Femur (tissue), 1 donor: Measurements from ENCODE around the gene ACYP2.

Experiments
- DNase-seq: peaks from one replicate; pipeline ENCODE4 v3.0.0-alpha.2; 2017

ACYP2 gene

DNA sequence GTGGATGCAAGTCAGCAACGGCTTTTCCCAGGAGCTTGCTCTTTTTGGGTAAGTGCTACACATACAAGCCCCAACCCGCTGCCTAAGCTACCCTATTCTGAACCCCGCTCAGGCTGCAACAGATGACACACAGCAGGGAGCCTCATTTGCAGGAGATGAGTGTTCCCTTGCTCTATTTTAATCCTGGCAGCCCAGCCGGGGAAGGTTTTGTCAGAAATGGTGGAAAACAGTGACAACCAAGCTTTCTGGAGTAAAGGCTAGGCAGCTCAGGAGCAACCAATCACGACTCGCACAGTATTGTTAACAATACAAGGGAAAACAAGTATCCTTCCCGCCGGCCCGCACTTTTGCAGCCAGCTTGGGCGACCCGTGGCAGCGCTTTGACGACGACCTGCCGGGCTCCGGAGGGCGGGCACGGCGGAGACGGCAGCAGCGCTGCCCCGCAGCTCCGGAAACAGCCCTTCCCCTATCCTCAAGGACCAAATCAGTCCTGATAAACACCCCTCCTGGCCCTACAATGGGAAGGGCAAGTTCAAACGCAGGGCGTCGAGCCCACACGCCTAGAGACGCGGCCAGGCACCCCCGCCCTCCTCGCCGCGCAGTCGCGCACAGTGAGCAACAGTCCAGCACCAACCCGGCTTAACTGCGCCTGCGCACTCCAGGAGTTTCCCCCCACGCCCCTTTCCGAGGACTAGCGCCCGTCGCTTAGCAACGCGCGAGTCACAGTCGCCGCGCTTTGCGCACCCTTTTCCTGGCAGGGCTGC is 214.9 kb downstream of the ACYP2 start:
- DNase-seq: peak; percentile 98

DNA sequence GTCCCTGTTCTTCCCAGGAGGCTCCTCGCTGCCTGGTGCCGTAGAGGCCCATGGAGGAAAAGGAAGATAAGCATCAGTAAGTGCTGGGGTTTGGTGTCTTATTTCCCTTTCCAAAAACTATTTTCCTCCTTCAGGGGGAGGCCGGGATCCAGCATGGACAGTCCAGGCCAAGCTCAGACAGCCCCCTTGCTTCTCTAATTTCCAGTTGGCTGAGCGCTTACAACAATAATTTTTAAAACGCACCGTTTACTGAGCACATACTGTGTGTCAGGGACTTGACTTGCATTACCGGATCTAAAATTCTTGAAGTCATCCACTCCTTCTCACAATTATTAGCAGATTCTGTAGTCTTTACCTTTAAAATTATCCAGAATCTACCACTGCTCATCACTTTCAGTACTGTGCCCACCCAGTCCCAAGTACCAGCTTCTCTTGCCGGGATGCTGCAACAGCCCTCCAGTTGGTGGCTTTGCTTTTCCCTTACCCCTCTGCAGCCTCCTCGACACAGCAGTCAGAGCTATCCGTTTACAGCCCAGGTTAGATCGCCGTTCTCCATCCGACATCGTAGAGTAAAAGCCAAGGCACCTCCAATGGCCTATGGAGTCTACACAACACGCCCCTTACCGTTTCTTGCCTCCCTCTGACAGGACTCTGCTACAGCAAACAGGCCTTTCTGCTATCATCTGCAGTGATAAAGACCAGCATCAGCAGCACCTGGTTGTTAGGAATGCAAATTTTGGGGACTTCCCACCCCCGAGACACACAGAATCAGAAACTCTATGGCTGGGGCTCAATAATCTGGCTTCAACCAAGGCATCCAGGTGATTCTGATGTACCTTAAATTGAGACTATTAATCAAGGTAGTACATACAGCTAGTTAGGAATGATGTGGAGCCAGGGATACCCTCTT is 215.8 kb downstream of the ACYP2 start:
- no peak for DNase-seq

DNA sequence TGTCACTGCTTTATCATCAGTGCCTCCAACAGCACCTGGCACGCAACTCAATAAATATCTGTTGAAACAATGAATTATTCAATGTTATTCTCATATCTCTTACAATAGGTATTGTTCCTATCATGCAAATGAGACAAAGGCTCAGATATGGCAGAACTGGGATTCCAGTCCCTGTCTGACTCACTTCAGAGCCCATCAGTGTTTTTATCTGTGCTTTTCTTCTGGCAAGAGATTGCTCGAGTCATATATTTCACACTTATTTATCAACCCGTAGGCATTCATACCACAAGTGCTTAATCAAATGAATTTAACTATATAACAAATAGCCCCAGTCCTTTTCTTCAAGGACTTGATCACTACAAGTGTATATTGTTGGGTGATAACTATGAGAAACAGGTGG is 217.0 kb downstream of the ACYP2 start:
- DNase-seq: no peak

DNA sequence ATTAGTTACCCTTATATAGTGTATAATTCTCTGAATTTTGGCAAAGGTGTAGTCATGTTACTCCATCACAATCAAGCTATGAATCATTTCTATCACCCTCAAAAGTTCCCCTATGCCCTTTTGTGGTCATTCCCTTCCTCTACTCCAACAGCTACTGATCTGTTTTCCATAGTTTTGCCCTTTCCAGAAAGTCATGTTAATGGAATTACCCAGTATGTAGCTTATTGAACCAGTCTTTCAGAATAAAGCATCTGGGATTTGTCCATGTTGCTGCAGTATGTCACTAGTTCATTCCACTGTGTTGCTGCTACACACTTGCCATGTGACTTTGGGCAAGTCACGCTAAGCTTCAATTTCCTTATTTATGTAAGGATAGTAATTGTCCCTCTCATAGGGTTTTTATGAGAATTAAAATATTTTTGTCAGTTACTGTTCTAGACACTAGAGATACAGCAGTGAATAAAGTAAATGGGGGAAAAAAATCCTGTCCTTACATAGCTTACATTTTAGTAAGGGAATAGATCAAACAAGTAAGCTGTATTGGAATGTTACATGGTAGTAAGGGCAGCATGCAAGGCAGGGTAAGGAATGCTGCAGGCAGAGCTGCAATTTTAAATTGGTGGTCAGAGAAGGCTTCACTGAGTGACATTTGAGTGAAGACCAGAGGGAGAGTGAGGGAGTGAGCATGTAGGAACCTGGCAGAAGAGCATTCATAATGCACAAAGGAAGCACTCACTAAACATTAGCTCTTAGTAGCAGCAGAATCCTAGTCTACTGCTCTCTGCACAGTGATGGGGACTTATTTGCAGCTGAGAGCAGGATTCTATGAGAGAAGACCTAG is 220.9 kb downstream of the ACYP2 start:
- no peak for DNase-seq

DNA sequence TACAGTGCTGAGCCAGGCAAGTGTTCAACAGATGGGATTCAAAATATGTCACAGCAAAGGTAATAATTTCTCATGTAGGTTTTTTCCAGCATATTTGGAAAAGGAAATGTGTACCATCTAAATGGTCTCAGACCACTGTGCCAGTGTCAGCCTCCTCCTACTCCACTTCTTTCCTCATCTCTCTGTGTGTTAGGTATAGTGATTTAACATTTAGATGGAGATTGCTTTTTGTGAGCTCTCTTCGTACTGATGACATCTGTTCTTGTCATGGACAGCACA is 221.5 kb downstream of the ACYP2 start:
- no peak for DNase-seq

DNA sequence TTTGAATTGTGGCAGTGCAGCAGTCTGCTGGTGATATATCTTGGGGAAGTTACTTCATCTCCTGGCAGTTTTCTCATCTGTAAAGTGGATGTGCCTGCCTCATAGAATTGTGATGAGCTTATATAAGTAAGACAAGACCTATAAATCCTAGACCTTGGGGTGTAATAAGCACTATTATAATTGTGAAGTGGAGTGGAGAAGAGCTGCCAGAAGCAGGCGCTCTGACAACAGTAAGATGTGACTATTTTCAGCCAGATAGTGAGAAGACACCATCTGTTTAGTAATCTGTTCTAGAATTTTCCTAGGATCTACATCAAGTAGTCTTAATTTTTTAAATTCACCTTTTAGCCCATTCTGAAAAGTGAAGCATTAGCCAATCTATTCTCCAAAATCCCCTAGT is 226.2 kb downstream of the ACYP2 start:
- no peak for DNase-seq

DNA sequence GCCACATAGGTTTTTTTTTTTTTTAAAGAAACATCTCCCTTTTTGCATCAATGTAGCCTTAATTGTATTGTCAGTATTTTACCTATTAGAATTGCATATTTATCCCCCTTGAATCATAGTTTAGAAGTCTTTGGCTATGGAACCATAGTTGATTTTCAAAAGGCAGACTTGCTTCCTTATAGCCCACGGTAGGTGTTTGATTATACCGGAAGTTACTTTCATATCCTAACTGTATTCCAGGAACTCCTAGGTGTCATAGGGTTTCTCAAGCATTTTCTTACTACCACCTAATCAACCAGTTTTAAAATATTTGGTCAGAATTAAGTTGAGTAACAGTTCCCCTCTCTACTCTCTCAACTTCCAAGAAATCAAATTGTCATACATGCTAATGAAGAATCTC is 227.2 kb downstream of the ACYP2 start:
- no peak for DNase-seq

DNA sequence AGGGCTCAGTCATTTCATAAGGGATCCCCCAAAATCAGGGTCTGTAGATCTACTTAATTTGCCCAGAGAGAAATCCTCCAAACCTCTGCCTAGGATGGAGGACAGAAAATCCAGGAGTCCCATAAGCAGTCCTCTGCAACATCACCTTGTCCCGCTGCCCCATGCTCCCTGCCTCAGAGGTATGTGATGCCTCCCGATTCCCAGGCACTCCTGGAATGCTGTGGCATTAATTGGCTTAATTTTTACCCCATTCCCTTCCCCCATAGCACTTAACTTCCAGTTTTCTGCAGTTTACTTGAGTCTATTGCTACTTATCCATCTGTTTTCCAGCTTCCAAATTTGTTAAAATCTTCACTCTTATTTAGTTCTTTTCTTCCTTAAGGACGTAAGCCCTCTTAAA is 232.2 kb downstream of the ACYP2 start:
- no peak for DNase-seq

DNA sequence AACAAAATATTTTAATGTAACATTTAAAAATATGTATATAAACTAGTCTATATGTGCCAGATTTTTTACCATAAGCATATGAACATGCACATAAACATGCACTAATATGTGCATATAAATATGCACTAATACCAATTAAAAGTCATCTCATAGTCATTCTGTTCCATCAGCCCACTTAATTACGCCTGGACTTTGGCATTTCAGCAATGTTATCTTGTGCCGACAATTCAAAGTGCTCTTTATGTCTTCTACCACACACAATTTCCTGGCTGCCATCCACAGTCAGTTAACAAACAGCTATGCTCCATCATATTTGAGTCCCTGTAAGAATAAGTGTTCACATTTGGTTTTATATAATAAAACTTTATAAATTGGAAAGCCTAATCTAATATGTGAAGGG is 233.2 kb downstream of the ACYP2 start:
- DNase-seq: no peak

DNA sequence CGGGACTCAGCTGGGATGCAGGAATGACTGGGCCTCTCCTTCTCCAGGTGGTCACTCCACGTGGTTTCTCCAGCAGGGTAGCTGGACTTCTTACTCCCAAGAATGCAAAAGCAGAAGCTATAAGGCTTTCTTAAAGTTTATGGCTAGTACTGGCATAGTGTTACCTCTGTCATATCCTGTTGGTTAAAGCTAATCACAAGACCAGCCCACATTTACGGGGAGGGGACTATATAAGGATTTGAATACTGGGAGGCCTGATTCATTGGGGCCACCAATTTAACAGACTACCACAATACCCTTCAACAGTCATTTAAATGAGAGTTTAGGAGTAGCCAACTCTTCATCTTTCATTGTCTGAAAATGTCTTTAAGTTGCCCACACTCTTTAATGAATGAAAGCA is 235.0 kb downstream of the ACYP2 start:
- no peak for DNase-seq

DNA sequence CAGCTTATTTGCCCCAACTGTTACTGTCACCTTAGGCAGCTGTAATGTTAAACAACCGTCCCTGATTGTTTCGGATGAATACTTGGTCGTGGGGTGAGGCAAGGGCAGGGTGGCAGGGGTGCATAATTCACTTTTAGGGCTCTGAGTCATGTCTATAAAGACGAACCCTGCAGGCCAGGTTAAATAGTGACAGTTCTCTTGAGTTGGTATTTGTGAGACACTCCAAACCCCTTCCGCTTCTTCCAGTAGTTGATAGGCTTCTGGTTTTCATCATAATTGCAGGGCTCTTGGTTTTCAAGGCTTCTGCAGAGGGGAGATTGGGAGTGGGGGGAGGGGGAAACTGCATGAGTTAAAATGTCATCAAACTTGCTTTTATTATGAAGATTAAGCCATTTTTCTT is 237.8 kb downstream of the ACYP2 start:
- DNase-seq: no peak
